ENCODE measurements around the gene PIGM. TPM values are rescaled to one million over a fixed set of nuclear protein-coding genes. Genes with fewer than 3 reads are reported as not detected.

Gene PIGM
- total RNA-seq, 1 donor from 2014 or later: 2.5 TPM

DNA sequence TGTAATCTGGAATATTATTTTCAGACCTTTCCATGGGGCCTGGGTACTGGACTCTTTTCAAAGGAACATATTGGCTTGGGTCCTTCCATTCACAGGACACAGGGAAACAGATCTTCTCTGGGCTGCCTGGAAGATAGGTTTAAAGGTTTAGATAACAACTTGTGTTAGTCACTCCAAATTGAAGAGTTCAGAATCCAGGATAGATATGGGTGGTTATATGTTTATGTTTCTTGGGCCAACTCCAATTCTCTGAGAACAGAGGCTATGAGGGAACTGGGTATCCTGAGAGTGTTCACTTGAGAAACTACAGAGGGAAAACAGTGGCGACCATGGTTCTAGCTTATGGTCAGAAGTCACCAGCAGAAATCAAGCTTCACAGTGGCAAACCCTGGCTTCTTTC is 8.7 kb upstream of the PIGM start:
- no peaks in the 10 kb centered on the region for H3K36me3 ChIP-seq
- DNase-seq: no peak
- intact Hi-C loops (cut with micrococcal nuclease): no loop called here
- no peaks in the 10 kb centered on the region for H3K9me3 ChIP-seq (replicated peaks)
- no peaks in the 10 kb centered on the region for H3K4me1 ChIP-seq
- peaks cover 3% of the 10 kb centered on the region for H3K27me3 ChIP-seq (ENCODE audit: low read depth)
- no peak overlapping the region for H3K27ac ChIP-seq (replicated peaks)
- no peak overlapping the region for H3K4me3 ChIP-seq
- TF ChIP-seq, protein P1, sequence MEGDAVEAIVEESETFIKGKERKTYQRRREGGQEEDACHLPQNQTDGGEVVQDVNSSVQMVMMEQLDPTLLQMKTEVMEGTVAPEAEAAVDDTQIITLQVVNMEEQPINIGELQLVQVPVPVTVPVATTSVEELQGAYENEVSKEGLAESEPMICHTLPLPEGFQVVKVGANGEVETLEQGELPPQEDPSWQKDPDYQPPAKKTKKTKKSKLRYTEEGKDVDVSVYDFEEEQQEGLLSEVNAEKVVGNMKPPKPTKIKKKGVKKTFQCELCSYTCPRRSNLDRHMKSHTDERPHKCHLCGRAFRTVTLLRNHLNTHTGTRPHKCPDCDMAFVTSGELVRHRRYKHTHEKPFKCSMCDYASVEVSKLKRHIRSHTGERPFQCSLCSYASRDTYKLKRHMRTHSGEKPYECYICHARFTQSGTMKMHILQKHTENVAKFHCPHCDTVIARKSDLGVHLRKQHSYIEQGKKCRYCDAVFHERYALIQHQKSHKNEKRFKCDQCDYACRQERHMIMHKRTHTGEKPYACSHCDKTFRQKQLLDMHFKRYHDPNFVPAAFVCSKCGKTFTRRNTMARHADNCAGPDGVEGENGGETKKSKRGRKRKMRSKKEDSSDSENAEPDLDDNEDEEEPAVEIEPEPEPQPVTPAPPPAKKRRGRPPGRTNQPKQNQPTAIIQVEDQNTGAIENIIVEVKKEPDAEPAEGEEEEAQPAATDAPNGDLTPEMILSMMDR (IDR thresholded peaks at IDR 0.05; ENCODE audit: borderline replicate concordance): no peak

DNA sequence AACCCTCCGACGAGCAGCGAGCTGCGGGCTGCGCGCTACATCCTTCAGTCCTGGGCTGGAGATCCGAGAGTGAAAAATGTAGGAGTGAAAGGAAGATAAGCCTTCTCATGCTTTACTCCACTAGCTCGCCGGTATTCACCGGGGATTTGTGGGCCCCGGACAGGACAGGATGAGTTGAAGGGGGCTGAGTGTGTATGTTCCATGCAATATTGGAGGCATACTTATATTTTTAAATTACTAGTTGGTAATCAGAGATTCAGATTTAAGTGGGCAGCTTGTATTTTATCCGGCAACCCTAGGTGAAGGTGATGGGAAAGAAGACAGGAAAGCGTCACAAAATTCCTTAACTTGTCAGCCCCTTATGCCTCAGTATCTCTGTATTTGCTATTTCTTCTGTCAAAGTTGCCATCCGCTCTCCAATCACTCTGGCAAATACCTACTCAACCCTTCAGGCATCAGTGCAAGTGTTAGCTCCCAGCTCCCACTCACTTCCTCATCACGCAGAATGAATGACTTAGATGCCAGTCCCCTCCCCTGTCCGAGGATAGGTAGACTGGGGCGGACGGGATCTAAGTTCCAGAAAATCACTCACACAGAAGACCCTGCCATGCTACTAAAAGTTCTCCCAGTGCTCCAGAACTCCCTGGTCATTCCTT is 503 bp upstream of the PIGM start:
- peak overlapping the region; percentile 81 for H3K27ac ChIP-seq (replicated peaks)
- peak overlapping the region; percentile 92 for H3K4me3 ChIP-seq
- no peaks in the 10 kb centered on the region for H3K27me3 ChIP-seq (ENCODE audit: low read depth)
- no peak for DNase-seq
- H3K9me3 ChIP-seq (replicated peaks): no peaks in the 10 kb centered on the region
- intact Hi-C loops (cut with micrococcal nuclease): no loop called here
- H3K36me3 ChIP-seq: no peaks in the 10 kb centered on the region
- TF ChIP-seq, protein P1 (IDR thresholded peaks at IDR 0.05; ENCODE audit: borderline replicate concordance): no peak
- H3K4me1 ChIP-seq: peaks cover 44% of the 10 kb centered on the region

DNA sequence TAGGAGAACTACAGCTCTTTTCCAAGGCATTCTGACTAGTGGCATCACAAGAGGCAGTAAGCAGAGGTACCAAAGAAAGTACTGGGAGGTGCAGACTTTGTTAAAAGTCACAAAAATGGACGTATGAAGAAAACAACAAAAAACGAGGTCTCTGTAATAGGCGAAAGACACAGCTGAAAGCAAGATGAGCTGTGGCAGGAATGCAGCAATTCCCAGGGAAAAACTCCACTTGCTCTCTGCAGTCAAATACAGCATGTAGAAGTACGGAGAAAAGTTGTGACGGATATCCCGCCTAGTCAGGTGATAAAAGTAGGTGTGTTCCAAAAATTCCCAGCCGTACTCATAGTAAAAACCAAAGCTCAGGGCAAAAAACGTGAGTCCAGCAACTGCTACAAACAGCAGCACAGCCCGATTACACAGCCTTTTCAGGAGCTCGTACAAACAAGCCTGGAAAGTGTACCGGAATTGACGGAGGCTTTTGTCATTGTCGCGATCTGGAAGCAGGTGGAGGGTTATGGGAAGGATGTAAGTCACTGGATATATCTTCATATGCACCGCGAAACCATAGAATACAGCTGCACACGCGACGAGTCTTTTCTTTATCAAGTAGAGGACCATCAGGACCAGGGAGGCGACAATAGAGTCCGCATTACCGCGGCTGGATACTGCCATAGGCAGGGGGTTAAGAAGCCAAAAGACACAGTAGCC is 979 bp downstream of the PIGM start:
- H3K27me3 ChIP-seq (ENCODE audit: low read depth): no peaks in the 10 kb centered on the region
- H3K9me3 ChIP-seq (replicated peaks): no peaks in the 10 kb centered on the region
- H3K27ac ChIP-seq (replicated peaks): peak overlapping the region; percentile 81
- H3K4me1 ChIP-seq: peaks cover 44% of the 10 kb centered on the region
- intact Hi-C loops (cut with micrococcal nuclease): no loop called here
- no peak for DNase-seq
- peak overlapping the region; percentile 92 for H3K4me3 ChIP-seq
- TF ChIP-seq, protein P1 (IDR thresholded peaks at IDR 0.05; ENCODE audit: borderline replicate concordance): no peak
- H3K36me3 ChIP-seq: no peaks in the 10 kb centered on the region

DNA sequence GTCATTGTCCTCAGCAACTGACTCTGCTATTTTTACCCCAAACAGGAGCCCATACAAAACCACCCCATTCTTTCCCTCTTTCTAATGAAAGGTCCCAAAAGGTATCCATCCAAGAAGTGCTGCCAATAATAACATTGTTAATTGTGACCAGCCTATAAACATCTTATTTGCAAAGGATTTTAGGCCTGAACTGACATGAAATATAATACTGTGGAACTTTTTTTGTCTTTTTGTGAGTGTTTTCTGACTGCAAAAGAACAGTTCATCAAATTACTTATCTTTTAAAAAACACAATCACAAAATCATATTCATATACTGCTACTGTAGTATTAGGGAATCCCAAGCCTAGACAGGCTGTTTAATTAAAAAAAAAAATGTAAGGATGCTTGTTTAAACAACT is 3.4 kb downstream of the PIGM start:
- DNase-seq: no peak
- TF ChIP-seq, protein P1 (IDR thresholded peaks at IDR 0.05; ENCODE audit: borderline replicate concordance): no peak
- H3K4me1 ChIP-seq: peaks cover 65% of the 10 kb centered on the region
- intact Hi-C loops (cut with micrococcal nuclease): no loop called here
- H3K4me3 ChIP-seq: no peak overlapping the region
- no peak overlapping the region for H3K27ac ChIP-seq (replicated peaks)
- H3K9me3 ChIP-seq (replicated peaks): no peaks in the 10 kb centered on the region
- H3K27me3 ChIP-seq (ENCODE audit: low read depth): no peaks in the 10 kb centered on the region
- no peaks in the 10 kb centered on the region for H3K36me3 ChIP-seq

DNA sequence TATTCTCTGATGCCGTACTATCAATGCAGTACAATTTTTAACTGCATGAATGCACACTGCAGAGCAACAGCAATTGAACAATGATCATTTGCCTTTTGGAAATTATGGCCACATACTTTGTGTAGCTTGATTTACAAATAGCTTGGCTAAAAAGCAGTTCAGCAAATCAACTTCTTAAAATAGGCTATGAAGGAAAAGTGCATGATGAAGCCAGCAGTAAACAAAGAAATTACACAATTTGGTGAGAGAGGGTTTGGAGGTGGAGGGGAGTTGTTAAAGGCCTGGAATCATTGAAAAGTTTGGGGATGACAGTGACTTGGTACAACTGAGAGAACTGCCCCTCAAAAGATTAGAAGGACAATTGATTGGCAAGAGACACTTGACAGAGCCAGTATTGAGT is 6.5 kb downstream of the PIGM start:
- H3K36me3 ChIP-seq: no peaks in the 10 kb centered on the region
- no peak overlapping the region for H3K27ac ChIP-seq (replicated peaks)
- H3K9me3 ChIP-seq (replicated peaks): no peaks in the 10 kb centered on the region
- no peak for DNase-seq
- H3K4me3 ChIP-seq: no peak overlapping the region
- peaks cover 49% of the 10 kb centered on the region for H3K4me1 ChIP-seq
- intact Hi-C loops (cut with micrococcal nuclease): no loop called here
- TF ChIP-seq, protein P1 (IDR thresholded peaks at IDR 0.05; ENCODE audit: borderline replicate concordance): no peak
- H3K27me3 ChIP-seq (ENCODE audit: low read depth): no peaks in the 10 kb centered on the region

Measured in left ventricle myocardium inferior (tissue), 1 donor.